Stimulated activated CD4-positive, alpha-beta T cell treated with anti-CD3 and anti-CD28 coated beads, Interleukin-2, amount 100 ng/mL, for 4 hours (primary cell): ENCODE data around the gene ASCC2.
"Not testable (repeated sequence)": the region's sequence is repeated elsewhere in the genome, so short reads cannot be mapped to it uniquely, and the experiment has no call there.

Source experiments
- DNase-seq: peaks from one replicate; pipeline ENCODE4 v3.0.0-alpha.2; 2020; ENCODE audit warnings: low read depth

The ASCC2 gene

DNA sequence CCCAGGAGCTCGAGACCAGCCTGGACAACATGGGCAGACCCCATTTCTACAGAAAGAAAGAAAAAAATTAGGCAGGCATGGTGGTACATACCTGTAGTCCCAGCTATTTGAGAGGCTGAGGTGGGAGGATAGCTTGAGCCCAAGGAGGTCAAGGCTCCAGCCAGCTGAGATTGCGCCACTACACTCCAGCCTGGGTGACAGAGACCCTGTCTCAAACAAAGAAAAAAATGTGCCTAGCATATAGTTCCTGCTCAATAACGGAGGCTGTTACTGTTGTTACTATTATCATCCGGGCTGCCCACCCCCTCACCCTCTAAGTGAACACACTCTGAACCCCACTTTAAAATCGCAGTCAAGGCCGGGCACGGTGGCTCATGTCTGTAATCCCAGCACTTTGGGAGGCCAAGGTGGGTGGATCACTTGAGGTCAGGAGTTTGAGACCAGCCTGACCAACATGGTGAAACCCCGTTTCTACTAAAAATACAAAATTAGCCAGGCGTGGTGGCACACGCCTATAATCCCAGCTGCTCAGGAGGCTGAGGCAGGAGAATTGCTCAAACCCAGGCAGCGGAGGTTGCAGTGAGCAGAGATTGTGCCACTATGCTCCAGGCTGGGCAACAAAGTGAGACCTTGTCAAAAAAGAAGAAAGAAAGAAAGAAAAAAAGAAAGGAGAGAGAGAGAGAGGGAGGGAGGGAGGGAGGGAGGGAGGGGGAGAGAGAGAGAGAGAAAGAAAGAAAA is 83.2 kb downstream of the ASCC2 start:
- DNase-seq = not testable (repeated sequence)

DNA sequence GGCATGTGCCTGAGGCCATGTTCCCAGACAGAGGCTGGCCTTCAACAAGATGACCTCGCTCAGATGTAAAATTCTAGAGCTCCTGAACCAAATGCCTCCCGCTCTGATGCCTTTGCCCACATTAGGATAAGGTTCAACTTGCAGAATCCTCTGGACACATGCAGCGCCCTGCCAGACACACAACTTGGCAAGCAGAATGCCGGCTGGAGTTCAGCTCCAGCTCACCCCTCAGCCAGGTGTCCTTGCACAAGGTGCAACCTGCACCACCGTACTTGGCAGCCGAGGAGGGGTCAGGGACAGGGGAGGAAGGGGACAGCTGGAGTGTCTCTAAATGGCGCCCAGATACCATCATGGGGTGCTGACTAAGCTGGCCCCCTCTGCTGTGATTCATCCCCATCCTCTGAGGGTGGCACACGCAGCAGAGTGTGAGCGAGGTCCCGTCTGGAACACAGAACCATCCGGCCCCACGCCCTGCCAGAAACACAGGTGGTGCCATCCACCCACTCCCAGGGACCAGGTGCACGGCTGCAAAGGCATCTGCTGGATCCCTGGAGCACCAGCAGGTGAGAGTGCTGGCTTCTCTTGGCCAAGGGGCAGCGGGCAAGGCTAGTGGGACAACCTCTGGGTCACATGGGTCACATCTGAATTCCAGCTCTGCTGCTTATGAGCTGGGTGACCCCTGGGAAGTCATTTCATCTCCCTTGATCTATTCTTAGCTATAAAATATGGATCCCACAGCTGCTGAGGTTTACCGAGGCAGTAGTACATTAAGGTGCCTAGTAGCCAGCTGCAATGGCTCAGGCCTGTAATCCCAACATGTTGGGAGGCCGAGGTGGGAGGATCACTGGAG is 84.0 kb downstream of the ASCC2 start:
- no peak for DNase-seq

DNA sequence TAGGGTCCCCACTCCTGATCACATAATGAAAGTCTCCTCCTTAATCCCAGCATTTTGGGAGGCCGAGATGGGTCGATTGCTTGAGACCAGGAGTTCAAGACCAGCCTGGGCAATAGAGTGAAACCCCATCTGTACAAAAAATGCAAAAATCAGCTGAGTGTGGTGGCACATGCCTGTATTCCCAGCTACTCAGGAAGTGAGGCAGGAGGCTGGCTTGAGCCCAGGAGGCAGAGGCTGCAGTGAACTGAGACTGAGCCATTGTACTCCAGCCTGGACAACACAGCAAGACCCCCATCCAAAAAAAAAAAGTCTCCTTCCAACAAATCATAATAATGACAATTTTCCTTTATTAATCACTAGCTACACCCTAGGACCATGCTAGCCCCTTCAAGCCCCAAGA is 86.4 kb downstream of the ASCC2 start:
- no peak for DNase-seq

DNA sequence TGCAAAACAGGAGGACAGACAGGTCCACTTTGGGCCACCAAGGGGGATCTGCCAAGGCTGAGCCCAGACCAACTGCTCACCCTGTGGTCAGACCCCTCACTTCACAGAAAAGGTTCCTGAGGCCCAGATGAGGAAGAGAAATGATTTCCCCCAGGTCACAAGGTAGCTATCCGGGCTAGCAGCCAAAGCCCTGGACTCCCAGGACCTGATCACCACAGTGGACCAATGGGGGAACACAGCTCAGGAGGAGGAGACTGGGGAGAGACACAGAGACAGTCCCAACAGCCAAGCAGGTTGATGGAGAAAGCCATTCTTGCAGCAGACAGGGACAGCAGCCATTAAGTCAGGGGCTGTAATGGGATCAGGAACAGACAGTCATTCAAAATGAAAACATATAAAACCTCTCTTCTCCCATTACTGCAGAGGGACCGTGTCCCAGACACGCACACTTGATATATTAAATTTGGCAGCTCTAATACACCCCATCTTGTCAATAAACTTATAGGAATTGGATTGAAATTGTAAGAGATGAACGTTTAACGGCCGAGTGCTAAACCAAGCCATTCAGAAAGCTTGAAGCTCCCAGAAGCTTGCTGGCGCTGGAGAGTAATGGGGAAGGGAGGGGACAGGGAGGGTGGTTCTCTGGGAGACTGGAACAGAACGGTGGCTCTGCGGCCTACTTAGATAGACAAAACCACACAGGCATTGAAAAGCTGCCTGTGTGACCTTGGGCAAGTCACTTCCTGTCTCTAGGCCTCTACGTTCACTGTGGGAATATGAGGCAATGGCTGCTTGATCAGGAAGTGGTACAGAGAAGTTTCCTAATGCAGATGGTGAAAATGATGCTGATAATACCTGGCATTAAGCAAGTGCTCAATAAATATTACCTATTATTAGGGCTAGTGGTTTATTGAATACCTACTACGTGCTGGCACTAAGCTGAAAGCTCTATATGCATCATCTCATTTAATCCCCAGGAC is 87.2 kb downstream of the ASCC2 start:
- DNase-seq = no peak

GRCh38 chr22:29750029-29750428 is 88.0 kb downstream of the ASCC2 start:
- no peak for DNase-seq

GRCh38 chr22:29748248-29748893 is 89.7 kb downstream of the ASCC2 start:
- DNase-seq = no peak

- DNase-seq = no peak
Measured at GRCh38 chr22:29747832-29748231, 90.2 kb downstream of the ASCC2 start.

- DNase-seq = no peak
Measured at GRCh38 chr22:29744902-29745301, 93.2 kb downstream of the ASCC2 start.

DNA sequence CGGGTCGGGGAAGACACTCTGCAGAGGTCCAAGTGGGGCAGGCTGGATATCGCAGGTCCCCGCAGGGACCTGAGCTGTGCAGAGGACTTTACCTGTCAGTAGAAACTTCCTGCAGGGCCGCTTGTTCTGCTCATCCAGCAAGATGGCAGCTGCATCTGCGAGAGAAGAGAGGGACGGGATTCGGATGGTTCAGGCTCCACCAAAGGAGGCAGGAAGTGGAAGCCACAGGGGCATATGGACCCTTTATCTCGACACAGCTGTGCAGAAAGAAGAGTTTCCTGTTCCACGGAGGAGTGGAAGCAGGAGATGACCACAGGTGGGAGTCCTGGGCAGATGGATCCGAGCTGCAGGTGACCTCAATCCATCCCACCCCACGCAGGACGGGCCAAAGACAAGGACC is 95.7 kb downstream of the ASCC2 start:
- DNase-seq = no peak

- no peak for DNase-seq
Measured at GRCh38 chr22:29741926-29742325, 96.1 kb downstream of the ASCC2 start.

DNA sequence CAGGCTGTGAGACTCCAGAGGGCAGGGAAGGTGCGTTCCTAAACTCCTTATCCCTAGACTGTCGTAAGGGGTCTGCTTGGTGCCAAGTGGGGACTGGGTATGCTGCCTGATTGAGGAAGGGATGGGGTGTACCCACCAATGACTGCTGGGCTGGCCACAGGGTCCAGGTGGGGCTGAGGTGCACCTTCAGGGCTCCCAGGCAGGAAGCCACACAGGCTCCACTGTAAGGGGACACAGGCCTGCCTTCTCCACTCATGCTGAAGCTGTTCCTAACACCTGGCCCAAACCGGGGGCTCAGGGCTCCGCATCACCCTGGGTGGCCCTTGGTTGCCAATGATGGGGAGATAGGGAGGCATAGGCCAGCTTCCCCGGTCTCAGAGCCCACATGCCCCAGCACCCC is 97.9 kb downstream of the ASCC2 start:
- DNase-seq = no peak

GRCh38 chr22:29739346-29739875 is 98.7 kb downstream of the ASCC2 start:
- no peak for DNase-seq
